Measurements from ENCODE around the gene BIVM. TPM values are rescaled to one million over a fixed set of nuclear protein-coding genes. Genes with fewer than 3 reads are reported as not detected.

Gene BIVM
- total RNA-seq, 1 donor from 2014 or later, result 13.6 TPM

GRCh38 chr13:102877303-102877702, 78.4 kb downstream of the BIVM start:
- Mint-ChIP-seq H3K27ac (no peak overlapping the region), H3K4me1 (peaks cover 25% of the 10 kb centered on the region), H3K4me3 (no peak overlapping the region), H3K27me3 (ENCODE audit: insufficient read depth, low read depth) (no peaks in the 10 kb centered on the region), H3K36me3 (peaks cover 25% of the 10 kb centered on the region), H3K9me3 (no peaks in the 10 kb centered on the region)
- Histone ChIP-seq H3K79me2 (ENCODE audit: low read depth) (no peaks in the 10 kb centered on the region), H3K9ac (no peak overlapping the region), H3K9me3 (ENCODE audit: low read depth) (no peaks in the 10 kb centered on the region), H3K27ac (no peak overlapping the region), H3F3A (ENCODE audit: low read depth) (peaks cover 14% of the 10 kb centered on the region), H4K20me1 (ENCODE audit: low read depth) (no peaks in the 10 kb centered on the region), H3K4me1 (peaks cover 18% of the 10 kb centered on the region), H2AFZ (replicated peaks) (no peak overlapping the region), H3K36me3 (peaks cover 5% of the 10 kb centered on the region), H3K4me2 (no peak overlapping the region), H3K27me3 (no peaks in the 10 kb centered on the region), H3K4me3 (no peak overlapping the region)
- DNase-seq (ENCODE audit: low spot score), result no peak
- no peak for TF ChIP-seq EZH2 (IDR thresholded peaks at IDR 0.05)
- no peak for TF ChIP-seq CTCF (IDR thresholded peaks at IDR 0.05)
- no peak for TF ChIP-seq EZH2phosphoT487 (IDR thresholded peaks at IDR 0.05)

- Mint-ChIP-seq H3K36me3 (peaks cover 18% of the 10 kb centered on the region), H3K27me3 (ENCODE audit: insufficient read depth, low read depth) (no peaks in the 10 kb centered on the region), H3K27ac (peak overlapping the region; percentile 9), H3K4me1 (peaks cover 25% of the 10 kb centered on the region), H3K9me3 (no peaks in the 10 kb centered on the region), H3K4me3 (no peak overlapping the region)
- Histone ChIP-seq H3K9ac (no peak overlapping the region), H3K9me3 (ENCODE audit: low read depth) (no peaks in the 10 kb centered on the region), H3K4me2 (peak overlapping the region; percentile 2), H3F3A (ENCODE audit: low read depth) (peaks cover 14% of the 10 kb centered on the region), H2AFZ (replicated peaks) (no peak overlapping the region), H3K4me1 (peaks cover 18% of the 10 kb centered on the region), H3K36me3 (peaks cover 5% of the 10 kb centered on the region), H3K27me3 (no peaks in the 10 kb centered on the region), H3K27ac (peak overlapping the region; percentile 25), H4K20me1 (ENCODE audit: low read depth) (no peaks in the 10 kb centered on the region), H3K4me3 (no peak overlapping the region), H3K79me2 (ENCODE audit: low read depth) (no peaks in the 10 kb centered on the region)
- peak; percentile 56 for DNase-seq (ENCODE audit: low spot score)
- TF ChIP-seq CTCF (IDR thresholded peaks at IDR 0.05) (no peak), EZH2phosphoT487 (IDR thresholded peaks at IDR 0.05) (no peak), EZH2 (IDR thresholded peaks at IDR 0.05) (no peak)
Measured at GRCh38 chr13:102878481-102878880, 79.6 kb downstream of the BIVM start.

GRCh38 chr13:102879793-102880499, 81.0 kb downstream of the BIVM start:
- no peak for TF ChIP-seq CTCF (IDR thresholded peaks at IDR 0.05)
- no peak overlapping the region for H3K9ac ChIP-seq
- H4K20me1 ChIP-seq (ENCODE audit: low read depth), result no peaks in the 10 kb centered on the region
- peaks cover 22% of the 10 kb centered on the region for H3K4me1 Mint-ChIP-seq
- H3K9me3 ChIP-seq (ENCODE audit: low read depth), result no peaks in the 10 kb centered on the region
- peaks cover 12% of the 10 kb centered on the region for H3K36me3 Mint-ChIP-seq
- no peaks in the 10 kb centered on the region for H3K27me3 Mint-ChIP-seq (ENCODE audit: insufficient read depth, low read depth)
- peak; percentile 15 for DNase-seq (ENCODE audit: low spot score)
- peaks cover 18% of the 10 kb centered on the region for H3K4me1 ChIP-seq
- no peak overlapping the region for H3K27ac ChIP-seq
- H3K27ac Mint-ChIP-seq, result no peak overlapping the region
- H2AFZ ChIP-seq (replicated peaks), result no peak overlapping the region
- no peaks in the 10 kb centered on the region for H3K9me3 Mint-ChIP-seq
- H3K79me2 ChIP-seq (ENCODE audit: low read depth), result no peaks in the 10 kb centered on the region
- no peak overlapping the region for H3K4me2 ChIP-seq
- H3K4me3 Mint-ChIP-seq, result no peak overlapping the region
- H3K4me3 ChIP-seq, result no peak overlapping the region
- peaks cover 14% of the 10 kb centered on the region for H3F3A ChIP-seq (ENCODE audit: low read depth)
- no peaks in the 10 kb centered on the region for H3K27me3 ChIP-seq
- H3K36me3 ChIP-seq, result peaks cover 5% of the 10 kb centered on the region

All from neural progenitor cell (in vitro differentiated cells).